Gastroesophageal sphincter (tissue), 3 donors: Measurements from ENCODE around the gene RIPK4.

Experiments used
- POLR2A ChIP-seq, 2 donors: fragments of 450-650 bp; IDR thresholded peaks; one replicate each; pipeline ENCODE4 v1.6.1; 2017; ENCODE audit warnings: antibody characterized with exemption in 2 of 2, mild to moderate bottlenecking in 2 of 2, moderate library complexity in 1 of 2
- TF ChIP-seq, protein P1 (sequence below), 4 experiments: fragments of 200-600 bp in 2 of 4; fragments of 450-650 bp in 2 of 4; sonication (generic) in 1 of 4; IDR thresholded peaks; one replicate each; pipeline ENCODE4 v1.5.1; 2017 to 2019; ENCODE audit warnings: antibody characterized with exemption in 4 of 4, mild to moderate bottlenecking in 2 of 4, moderate library complexity in 2 of 4

- TF ChIP-seq, protein P1, sequence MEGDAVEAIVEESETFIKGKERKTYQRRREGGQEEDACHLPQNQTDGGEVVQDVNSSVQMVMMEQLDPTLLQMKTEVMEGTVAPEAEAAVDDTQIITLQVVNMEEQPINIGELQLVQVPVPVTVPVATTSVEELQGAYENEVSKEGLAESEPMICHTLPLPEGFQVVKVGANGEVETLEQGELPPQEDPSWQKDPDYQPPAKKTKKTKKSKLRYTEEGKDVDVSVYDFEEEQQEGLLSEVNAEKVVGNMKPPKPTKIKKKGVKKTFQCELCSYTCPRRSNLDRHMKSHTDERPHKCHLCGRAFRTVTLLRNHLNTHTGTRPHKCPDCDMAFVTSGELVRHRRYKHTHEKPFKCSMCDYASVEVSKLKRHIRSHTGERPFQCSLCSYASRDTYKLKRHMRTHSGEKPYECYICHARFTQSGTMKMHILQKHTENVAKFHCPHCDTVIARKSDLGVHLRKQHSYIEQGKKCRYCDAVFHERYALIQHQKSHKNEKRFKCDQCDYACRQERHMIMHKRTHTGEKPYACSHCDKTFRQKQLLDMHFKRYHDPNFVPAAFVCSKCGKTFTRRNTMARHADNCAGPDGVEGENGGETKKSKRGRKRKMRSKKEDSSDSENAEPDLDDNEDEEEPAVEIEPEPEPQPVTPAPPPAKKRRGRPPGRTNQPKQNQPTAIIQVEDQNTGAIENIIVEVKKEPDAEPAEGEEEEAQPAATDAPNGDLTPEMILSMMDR (IDR thresholded peaks at IDR 0.05): no peak
- TF ChIP-seq POLR2A (IDR thresholded peaks at IDR 0.05): no peak
These were observed 37.5 kb upstream of the RIPK4 start for GRCh38 chr21:41804381-41804780.
